ENCODE data around the gene ACTR3C.

Gene ACTR3C

GRCh38 chr7:150343225-150343624, 19.9 kb upstream of the ACTR3C start:
- no peaks in the 10 kb centered on the region for H3K9me3 ChIP-seq (ENCODE audit: insufficient read depth, low read length)

DNA sequence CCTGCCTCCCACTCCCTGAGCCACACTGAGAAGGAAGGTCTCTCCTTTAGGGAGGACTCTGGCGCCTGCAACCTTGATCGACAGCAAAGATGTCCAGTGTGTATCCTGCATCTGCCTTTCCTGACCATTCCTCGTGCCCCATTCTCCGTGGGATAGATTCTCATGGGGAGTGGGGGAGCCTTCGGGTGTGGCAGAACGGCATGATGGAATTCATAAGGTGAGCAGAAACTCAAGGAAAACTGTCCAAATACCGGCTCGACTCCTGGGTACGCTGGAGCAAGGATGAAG, 18.7 kb upstream of the ACTR3C start:
- no peak overlapping the region for H2AFZ ChIP-seq (ENCODE audit: low read depth, low read length, severe bottlenecking)
- H4K20me1 ChIP-seq (ENCODE audit: low read depth, low read length), result no peaks in the 10 kb centered on the region
- no peaks in the 10 kb centered on the region for H3K9me3 ChIP-seq (ENCODE audit: insufficient read depth, low read length)
- no peaks in the 10 kb centered on the region for H3K36me3 ChIP-seq (ENCODE audit: low read length)
- H3K4me2 ChIP-seq (ENCODE audit: low read depth, low read length, poor library complexity, severe bottlenecking), result no peak overlapping the region
- TF ChIP-seq CTCF (IDR thresholded peaks at IDR 0.05; ENCODE audit: insufficient read depth, low read length, poor library complexity, severe bottlenecking) (no peak), EZH2phosphoT487 (conservative IDR thresholded peaks at IDR 0.05; ENCODE audit: low read length) (no peak)
- H3K79me2 ChIP-seq (ENCODE audit: insufficient read depth, low read length), result no peaks in the 10 kb centered on the region
- no peak overlapping the region for H3K27ac ChIP-seq (ENCODE audit: low read depth, low read length)
- no peak overlapping the region for H3K9ac ChIP-seq (ENCODE audit: low read length)
- H3K27me3 ChIP-seq (ENCODE audit: low read length), result no peaks in the 10 kb centered on the region
- H3F3A ChIP-seq (ENCODE audit: insufficient read depth), result no peaks in the 10 kb centered on the region
- H3K9me2 ChIP-seq (replicated peaks; ENCODE audit: insufficient read depth, low read length), result no peaks in the 10 kb centered on the region
- H3K4me3 ChIP-seq (ENCODE audit: insufficient read depth, low read length, poor library complexity, severe bottlenecking), result no peak overlapping the region

More at GRCh38 chr7:150343225-150343624, 19.9 kb upstream of the ACTR3C start:
- H3K27ac ChIP-seq (ENCODE audit: low read depth, low read length), result no peak overlapping the region
- no peaks in the 10 kb centered on the region for H3K27me3 ChIP-seq (ENCODE audit: low read length)
- H2AFZ ChIP-seq (ENCODE audit: low read depth, low read length, severe bottlenecking), result no peak overlapping the region
- H3F3A ChIP-seq (ENCODE audit: insufficient read depth), result no peaks in the 10 kb centered on the region
- no peaks in the 10 kb centered on the region for H3K36me3 ChIP-seq (ENCODE audit: low read length)
- no peaks in the 10 kb centered on the region for H3K9me2 ChIP-seq (replicated peaks; ENCODE audit: insufficient read depth, low read length)
- H3K4me3 ChIP-seq (ENCODE audit: insufficient read depth, low read length, poor library complexity, severe bottlenecking), result no peak overlapping the region
- no peaks in the 10 kb centered on the region for H3K79me2 ChIP-seq (ENCODE audit: insufficient read depth, low read length)
- TF ChIP-seq EZH2phosphoT487 (conservative IDR thresholded peaks at IDR 0.05; ENCODE audit: low read length), result no peak
- no peak for TF ChIP-seq CTCF (IDR thresholded peaks at IDR 0.05; ENCODE audit: insufficient read depth, low read length, poor library complexity, severe bottlenecking)
- H4K20me1 ChIP-seq (ENCODE audit: low read depth, low read length), result no peaks in the 10 kb centered on the region
- H3K9ac ChIP-seq (ENCODE audit: low read length), result no peak overlapping the region
- no peak overlapping the region for H3K4me2 ChIP-seq (ENCODE audit: low read depth, low read length, poor library complexity, severe bottlenecking)

DNA sequence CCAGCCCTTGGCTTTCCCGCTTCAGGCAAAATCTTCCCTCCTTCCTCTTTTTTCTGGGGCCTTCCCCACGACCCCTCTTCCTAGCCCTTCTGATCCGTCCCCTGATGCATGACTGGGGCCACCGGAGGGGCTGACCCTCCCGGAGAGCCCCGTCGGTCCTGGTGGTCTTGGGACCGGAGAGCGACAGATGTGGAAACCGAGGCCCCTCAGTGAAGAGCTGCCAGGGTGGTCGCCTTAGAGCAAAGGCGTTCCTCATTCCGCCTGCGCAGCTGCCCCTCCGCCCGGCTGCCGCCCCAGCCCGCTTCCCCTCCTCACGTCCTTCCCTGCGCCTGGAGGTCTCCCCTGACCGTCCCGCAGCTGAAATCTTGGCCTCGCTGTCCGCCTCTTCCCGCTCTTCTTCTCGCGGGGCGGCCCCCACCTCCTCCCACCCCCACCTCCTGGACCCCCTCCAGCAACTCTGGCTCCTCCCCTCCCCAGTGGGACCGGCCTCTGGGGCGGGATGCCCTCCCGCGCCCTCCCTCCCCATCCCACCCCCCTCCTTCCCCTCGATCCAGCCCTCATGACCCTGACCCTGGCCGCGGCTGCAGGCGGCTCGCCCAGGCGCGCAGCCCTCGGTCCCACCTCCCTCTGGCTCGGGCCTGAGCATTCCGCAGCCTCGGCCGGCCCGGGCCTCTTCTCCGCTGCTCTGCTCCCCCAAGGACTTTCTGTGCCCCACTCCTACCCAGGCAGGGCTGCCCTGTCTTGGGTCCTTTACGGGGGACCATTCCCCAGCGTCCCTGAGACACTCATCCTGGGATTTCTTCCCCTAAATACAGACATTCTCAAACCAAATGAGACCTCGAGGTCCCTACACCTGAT, 18.1 kb upstream of the ACTR3C start, which contains the start of gene RARRES2:
Gene RARRES2, minus strand, starts transcription at position 367 of the 858 bp plus-strand sequence. CDS start 1,020 bp downstream, outside the sequence.
- Histone ChIP-seq H3K9me2 (replicated peaks; ENCODE audit: insufficient read depth, low read length) (no peaks in the 10 kb centered on the region), H3K27ac (ENCODE audit: low read depth, low read length) (no peak within 1 kb of the TSS), H3K9me3 (ENCODE audit: insufficient read depth, low read length) (no peaks in the 10 kb centered on the region), H3K27me3 (ENCODE audit: low read length) (no peaks in the 10 kb centered on the region), H3K4me2 (ENCODE audit: low read depth, low read length, poor library complexity, severe bottlenecking) (no peak within 1 kb of the TSS), H2AFZ (ENCODE audit: low read depth, low read length, severe bottlenecking) (no peak within 1 kb of the TSS), H3K4me3 (ENCODE audit: insufficient read depth, low read length, poor library complexity, severe bottlenecking) (no peak within 1 kb of the TSS), H3F3A (ENCODE audit: insufficient read depth) (no peaks in the 10 kb centered on the region), H3K36me3 (ENCODE audit: low read length) (no peaks in the 10 kb centered on the region), H3K9ac (ENCODE audit: low read length) (no peak within 1 kb of the TSS), H4K20me1 (ENCODE audit: low read depth, low read length) (no peaks in the 10 kb centered on the region), H3K79me2 (ENCODE audit: insufficient read depth, low read length) (no peaks in the 10 kb centered on the region)
- no peak for TF ChIP-seq CTCF (IDR thresholded peaks at IDR 0.05; ENCODE audit: insufficient read depth, low read length, poor library complexity, severe bottlenecking)
- no peak for TF ChIP-seq EZH2phosphoT487 (conservative IDR thresholded peaks at IDR 0.05; ENCODE audit: low read length)

Measured in SU-DHL-6 (cell line).